OCI-LY3 (cell line): ENCODE data around the gene MRPL40.

Source experiments
- EZH2phosphoT487 ChIP-seq: fragments of 200-600 bp; shearing (Covaris generic); IDR thresholded peaks from 2 replicates; pipeline ENCODE4 v1.6.1; 2018; ENCODE audit warnings: antibody characterized with exemption, mixed run types, low read depth
- TF ChIP-seq, protein P1 (sequence below): fragments of 200-600, 300-600 bp; sonication (generic); IDR thresholded peaks from 2 replicates; pipeline ENCODE4 v1.5.1; 2014; ENCODE audit warnings: antibody characterized with exemption, low read length, low read depth

DNA sequence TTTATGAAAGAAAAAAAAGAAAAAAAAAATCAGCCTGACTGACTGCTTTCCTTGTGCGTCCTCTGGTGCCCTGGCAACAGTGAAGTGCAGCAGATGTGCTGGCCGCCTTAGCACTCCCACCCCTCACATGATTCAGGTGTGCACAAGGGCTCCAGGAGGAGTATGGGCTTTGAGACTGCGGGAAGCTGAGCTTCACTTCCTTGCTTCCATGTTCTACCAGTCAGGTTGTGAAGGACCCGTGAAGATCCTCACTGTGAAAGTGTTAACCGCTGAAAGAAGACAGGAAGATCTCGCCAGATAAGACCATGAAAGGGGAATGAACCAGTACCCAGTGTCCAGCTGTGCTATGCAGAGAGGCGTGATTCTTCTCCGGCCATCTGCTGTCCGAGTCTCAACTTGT, 49.1 kb upstream of the MRPL40 start:
- TF ChIP-seq, protein P1, sequence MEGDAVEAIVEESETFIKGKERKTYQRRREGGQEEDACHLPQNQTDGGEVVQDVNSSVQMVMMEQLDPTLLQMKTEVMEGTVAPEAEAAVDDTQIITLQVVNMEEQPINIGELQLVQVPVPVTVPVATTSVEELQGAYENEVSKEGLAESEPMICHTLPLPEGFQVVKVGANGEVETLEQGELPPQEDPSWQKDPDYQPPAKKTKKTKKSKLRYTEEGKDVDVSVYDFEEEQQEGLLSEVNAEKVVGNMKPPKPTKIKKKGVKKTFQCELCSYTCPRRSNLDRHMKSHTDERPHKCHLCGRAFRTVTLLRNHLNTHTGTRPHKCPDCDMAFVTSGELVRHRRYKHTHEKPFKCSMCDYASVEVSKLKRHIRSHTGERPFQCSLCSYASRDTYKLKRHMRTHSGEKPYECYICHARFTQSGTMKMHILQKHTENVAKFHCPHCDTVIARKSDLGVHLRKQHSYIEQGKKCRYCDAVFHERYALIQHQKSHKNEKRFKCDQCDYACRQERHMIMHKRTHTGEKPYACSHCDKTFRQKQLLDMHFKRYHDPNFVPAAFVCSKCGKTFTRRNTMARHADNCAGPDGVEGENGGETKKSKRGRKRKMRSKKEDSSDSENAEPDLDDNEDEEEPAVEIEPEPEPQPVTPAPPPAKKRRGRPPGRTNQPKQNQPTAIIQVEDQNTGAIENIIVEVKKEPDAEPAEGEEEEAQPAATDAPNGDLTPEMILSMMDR: no peak
- no peak for TF ChIP-seq EZH2phosphoT487
